Ramos (cell line): ENCODE measurements around the gene PDIK1L.

ENCODE experiments used
- in situ Hi-C: fragments of 300-500 bp; cut with MboI; formaldehyde crosslinking; loops from one replicate; pipeline ENCODE4 v1.14.3; 2022; ENCODE audit warnings: low sequenced_read_pairs; ENCODE audit not compliant: unreplicated experiment

The PDIK1L gene

DNA sequence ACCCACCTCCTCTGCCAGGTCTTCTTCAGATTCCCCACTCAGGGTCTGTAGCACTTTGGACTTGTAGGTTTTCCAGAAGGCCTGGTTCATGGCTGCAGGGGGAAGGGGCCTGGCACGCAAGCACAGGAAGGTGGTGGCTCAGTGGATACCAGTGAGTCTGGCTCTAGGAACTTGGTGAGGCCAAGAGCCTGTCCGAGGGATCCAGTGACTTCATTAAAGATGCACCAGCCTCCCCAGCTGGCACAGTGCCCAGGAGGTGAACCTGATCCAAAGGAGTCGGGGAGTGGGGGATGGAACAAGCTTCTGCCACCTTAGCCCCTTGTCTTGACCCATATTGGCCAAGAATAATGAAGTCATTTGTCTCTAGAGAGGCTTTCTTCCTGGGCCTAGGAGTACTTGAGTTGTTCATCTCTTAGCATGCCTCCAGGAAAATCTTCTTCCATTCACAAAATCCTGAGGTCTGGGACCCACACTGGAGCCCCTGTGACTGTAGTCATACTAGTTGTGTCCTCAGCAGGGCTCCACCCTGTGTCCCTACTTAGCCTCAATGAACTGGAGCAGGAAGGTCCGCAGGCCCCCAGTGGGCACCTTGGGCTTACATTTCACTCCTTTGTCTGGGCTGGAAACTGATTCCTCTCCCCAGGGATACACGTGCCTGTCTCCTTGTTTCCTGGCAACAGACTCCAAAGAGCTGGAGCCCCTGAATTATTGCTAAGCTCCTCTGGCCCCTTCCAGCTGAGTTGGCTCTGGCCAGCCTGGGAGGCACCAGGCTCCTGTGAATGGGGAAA, 57.0 kb downstream of the PDIK1L start, which contains the start of gene C1orf232:
Gene C1orf232, minus strand, starts transcription at position 554 of the 788 bp plus-strand sequence. Its CDS starts 464 bp downstream, at position 90.
- in situ Hi-C loops, result no loop called here

GRCh38 chr1:26169198-26169554, 57.6 kb downstream of the PDIK1L start:
- in situ Hi-C loops, result no loop called here

DNA sequence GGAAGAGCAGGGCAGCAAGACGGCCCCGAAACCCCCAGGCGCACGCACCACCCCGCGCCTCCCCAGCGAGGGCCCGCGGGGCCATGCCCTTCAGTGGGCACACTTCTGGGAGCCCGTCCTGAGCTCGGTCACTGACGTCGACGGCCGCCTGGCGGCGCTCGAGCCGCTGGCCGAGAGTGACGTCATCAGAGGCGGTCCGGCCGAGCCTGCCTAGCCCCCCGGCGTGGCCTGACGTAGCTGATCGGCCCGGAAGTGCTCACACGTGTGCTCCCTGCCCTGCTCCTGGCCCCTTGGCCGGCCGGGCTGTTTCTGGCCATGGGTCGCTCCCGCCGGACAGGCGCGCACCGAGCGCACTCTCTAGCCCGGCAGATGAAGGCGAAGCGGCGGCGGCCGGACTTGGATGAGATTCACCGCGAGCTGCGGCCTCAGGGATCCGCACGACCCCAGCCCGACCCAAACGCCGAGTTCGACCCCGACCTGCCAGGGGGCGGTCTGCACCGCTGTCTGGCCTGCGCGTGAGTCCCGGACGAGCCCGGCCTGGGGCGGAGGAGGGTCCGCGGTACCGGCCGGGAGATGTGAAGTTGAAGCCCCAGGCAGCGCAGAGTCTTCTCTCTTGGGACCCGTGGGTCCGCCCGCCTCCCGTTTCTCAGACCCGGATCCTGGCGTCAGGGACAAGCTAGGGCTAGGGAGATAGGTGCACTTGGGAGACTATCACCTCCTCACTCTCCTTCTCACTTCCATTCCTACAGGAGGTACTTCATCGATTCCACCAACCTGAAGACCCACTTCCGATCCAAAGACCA, 58.2 kb downstream of the PDIK1L start, which contains the start of gene ZNF593:
Gene ZNF593, plus strand, starts transcription at position 240 of the 803 bp plus-strand sequence. Its CDS starts 76 bp downstream, at position 316.
- in situ Hi-C loops, result no loop called here

- in situ Hi-C loops, result no loop called here
Measured at GRCh38 chr1:26170472-26170821, 58.8 kb downstream of the PDIK1L start.

DNA sequence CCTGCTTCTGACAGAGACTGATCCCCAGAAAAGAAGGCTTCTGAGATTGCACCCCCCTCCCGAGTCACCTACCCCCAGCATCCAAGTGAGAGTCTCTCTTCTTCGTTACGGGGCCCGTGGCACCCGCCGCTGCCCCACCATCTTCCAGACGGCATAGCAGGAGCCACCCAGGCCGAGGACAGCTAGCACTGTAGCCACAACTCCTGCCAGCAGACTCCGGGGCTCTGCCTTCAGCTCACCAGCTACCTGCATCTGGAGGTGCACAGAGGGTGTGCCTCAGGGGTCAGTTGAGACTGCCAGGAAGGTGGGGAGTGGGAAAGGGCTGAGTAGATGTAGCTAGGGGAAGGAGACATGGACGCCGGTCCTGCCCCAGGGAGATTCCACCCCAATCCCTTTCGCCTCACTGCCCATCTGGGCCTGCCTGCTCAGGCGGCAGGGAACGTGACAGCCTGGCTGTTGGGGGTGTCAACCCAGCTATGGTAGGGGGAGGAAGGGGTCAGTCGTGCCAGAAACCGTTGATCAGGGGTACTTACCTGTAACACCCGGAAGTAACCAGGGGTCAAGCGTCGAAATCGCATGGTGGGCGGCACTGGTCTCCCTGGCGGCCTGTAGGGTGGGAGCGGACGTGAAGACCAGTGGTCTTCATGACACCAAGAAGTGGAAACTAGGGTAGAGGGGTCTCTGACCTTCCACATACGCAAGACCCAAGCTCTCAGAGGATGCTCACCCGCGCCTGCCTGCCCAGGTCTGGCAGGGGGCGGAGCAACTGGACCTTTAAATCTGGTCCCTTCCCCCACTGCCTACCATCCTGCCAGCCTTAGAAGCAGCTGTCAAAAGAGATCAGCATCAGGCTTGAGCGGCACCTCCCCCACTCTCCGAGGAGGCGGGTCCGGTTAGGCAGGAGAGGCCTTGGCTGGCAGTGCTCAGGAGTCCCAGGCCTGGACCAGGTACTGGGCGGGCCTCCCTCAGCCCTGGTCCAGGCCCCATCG, 59.8 kb downstream of the PDIK1L start, which contains the start of gene ZNF593OS:
Gene ZNF593OS, minus strand, starts transcription at position 749 of the 989 bp plus-strand sequence. Its CDS starts 171 bp downstream, at position 578.
- in situ Hi-C loops, result no loop called here
